T-helper 1 cell treated with Interleukin-12 subunit alpha and Interleukin-12 subunit beta and Interleukin-4 antibody, amounts not matched to agents 30 μg/mL and 1 μg/mL, for 36 hours (primary cell): Measurements from ENCODE around the gene SLC25A42.

Experiments used
- H3K27ac Mint-ChIP-seq: one replicate; pipeline ENCODE4 v1.8.0; 2021; ENCODE audit warnings: mild to moderate bottlenecking, mixed read lengths
- H3K27me3 Mint-ChIP-seq: one replicate; pipeline ENCODE4 v1.8.0; 2021; ENCODE audit warnings: low read depth, mixed read lengths
- H3K36me3 Mint-ChIP-seq: one replicate; pipeline ENCODE4 v1.8.0; 2021; ENCODE audit warnings: low read depth, mixed read lengths
- H3K4me1 Mint-ChIP-seq: one replicate; pipeline ENCODE4 v1.8.0; 2021; ENCODE audit warnings: low read depth, mixed read lengths
- H3K4me3 Mint-ChIP-seq: one replicate; pipeline ENCODE4 v1.8.0; 2021; ENCODE audit warnings: mild to moderate bottlenecking, moderate library complexity, mixed read lengths
- H3K9me3 Mint-ChIP-seq: one replicate; pipeline ENCODE4 v1.8.0; 2021; ENCODE audit warnings: mixed read lengths

Gene SLC25A42

DNA sequence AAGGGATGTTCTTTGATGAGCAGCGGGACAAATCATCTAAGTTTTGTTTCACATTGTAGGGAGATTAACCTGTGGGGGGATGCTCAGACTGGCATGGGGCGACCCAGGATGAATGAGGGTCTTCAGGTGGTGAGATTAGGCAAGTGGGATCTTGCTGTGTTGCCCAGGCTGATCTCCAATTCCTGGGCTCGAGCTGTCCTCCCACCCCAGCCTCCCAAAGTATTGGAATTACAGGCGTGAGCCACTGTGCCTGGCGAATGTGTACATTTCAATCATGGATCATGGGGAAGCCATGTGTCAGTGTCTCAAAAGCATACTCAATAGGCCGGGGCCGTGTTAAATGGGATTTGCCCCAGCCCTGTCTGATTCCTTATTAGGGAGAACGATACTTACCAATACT lies 8.1 kb downstream of the SLC25A42 start:
- no peaks in the 10 kb centered on the region for H3K9me3 Mint-ChIP-seq
- H3K4me1 Mint-ChIP-seq = peaks cover 13% of the 10 kb centered on the region
- H3K36me3 Mint-ChIP-seq = no peaks in the 10 kb centered on the region
- no peak overlapping the region for H3K4me3 Mint-ChIP-seq
- no peak overlapping the region for H3K27ac Mint-ChIP-seq
- H3K27me3 Mint-ChIP-seq = no peaks in the 10 kb centered on the region

DNA sequence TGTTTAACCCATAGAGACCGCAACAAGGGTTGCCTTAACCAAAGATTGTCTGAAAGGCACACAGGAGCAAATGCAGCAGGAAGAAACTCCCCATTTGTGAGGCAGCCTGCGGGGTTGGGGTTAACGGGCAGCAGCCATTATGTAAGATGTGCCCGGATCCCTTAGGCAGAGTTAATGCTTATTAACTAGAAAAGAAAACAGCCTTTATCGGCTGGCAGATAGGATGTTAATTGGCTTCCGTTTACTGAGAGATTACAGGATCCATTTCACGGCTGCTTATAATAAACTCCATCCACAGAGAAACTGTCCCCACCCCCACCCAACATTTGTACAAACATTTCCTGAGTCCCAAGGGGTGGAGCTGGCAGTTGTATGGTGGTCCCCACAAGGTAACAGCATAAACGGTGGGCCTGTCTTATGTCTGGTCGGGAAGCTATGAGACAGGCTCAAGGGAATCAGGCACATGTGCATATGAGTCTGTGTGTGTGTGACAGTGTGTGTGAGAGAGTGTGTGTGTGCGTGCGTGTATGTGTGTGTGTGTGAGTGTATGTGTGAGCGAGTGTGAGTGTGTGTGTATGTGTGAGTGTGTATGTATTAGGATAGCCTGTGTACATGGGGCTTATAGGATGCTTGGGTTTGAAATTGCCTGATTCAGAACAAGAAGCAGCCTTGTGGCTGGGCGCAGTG lies 10.5 kb downstream of the SLC25A42 start:
- H3K27ac Mint-ChIP-seq = no peak overlapping the region
- H3K4me1 Mint-ChIP-seq = peaks cover 2% of the 10 kb centered on the region
- H3K36me3 Mint-ChIP-seq = no peaks in the 10 kb centered on the region
- no peaks in the 10 kb centered on the region for H3K27me3 Mint-ChIP-seq
- H3K4me3 Mint-ChIP-seq = no peak overlapping the region
- H3K9me3 Mint-ChIP-seq = no peaks in the 10 kb centered on the region

DNA sequence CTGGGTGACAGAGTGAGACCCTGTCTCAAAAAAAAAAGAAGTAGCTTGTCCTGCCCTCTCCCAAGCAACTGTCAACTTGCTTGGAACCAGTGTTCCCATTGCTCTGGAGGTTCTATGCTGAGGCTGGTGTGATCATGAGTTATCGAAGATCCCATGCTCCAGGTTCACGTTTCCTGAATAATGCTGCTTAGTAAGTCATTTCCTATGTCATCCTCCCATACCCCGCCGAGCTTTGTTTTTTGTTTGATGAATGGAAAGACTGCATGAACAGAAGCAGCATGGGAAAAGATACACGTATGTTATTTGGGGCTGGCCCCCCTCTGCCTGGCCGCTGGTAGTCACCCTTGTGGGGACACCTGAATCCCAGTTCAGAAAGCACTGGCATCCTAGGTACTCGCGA lies 11.3 kb downstream of the SLC25A42 start:
- no peak overlapping the region for H3K4me3 Mint-ChIP-seq
- H3K36me3 Mint-ChIP-seq = no peaks in the 10 kb centered on the region
- H3K9me3 Mint-ChIP-seq = no peaks in the 10 kb centered on the region
- no peaks in the 10 kb centered on the region for H3K27me3 Mint-ChIP-seq
- no peaks in the 10 kb centered on the region for H3K4me1 Mint-ChIP-seq
- H3K27ac Mint-ChIP-seq = no peak overlapping the region

DNA sequence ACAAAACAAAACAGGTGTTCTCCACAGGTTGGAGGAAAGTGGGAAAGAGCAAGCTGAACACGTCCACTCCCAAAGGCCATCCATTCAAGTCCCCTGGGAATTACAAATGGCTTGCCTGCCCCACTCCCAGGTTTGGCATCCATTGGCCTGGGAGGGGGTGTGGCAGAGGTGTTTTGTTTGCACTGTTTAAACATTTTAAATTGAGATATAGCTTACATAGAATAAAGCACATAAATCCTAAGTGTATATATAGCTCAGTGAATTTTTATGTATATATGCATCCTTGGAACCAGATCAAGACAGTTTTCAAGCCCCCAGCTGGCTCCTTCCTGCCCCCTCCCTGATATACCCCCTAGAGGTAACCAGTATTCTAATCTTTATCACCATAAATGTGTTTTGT lies 12.7 kb downstream of the SLC25A42 start:
- Mint-ChIP-seq H3K27me3 (no peaks in the 10 kb centered on the region), H3K36me3 (no peaks in the 10 kb centered on the region), H3K4me1 (no peaks in the 10 kb centered on the region), H3K4me3 (no peak overlapping the region), H3K27ac (no peak overlapping the region), H3K9me3 (no peaks in the 10 kb centered on the region)

DNA sequence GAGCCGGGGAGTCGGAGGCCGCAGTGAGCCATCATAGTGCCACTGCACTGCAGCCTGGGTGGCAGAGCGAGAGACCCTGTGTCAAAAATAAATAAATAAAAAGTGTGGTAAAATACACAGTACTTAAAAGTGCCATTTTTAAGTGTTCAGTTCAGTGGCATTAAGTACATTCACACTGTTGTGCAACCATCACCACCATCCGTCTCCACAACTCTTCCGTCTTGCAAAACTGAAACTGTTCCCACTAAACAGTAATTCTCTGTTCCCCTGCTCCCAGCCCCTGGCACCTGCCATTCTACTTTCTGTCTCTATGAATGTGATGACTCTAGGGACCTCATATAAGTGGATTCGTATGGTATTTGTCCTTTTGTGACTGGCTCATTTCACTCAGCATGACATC lies 13.3 kb downstream of the SLC25A42 start:
- H3K27ac Mint-ChIP-seq = no peak overlapping the region
- no peaks in the 10 kb centered on the region for H3K9me3 Mint-ChIP-seq
- no peaks in the 10 kb centered on the region for H3K4me1 Mint-ChIP-seq
- no peaks in the 10 kb centered on the region for H3K36me3 Mint-ChIP-seq
- no peak overlapping the region for H3K4me3 Mint-ChIP-seq
- H3K27me3 Mint-ChIP-seq = no peaks in the 10 kb centered on the region

DNA sequence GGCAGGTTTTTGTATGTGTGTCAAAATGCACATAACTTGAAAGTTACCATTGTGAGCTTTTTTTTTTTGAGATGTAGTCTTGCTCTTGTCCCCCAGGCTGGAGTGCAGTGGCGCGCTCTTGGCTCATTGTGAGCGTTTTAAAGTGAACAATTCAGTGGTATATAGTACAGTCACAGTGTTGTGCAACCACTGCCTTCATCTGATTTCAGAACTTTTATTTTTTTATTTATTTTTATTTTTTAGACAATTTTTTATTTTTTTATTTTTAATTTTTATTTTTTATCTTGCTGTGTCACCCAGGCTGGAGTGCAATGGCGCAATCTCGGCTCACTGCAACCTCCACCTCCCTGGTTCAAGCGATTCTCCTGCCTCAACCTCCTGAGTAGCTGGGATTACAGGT lies 15.0 kb downstream of the SLC25A42 start:
- Mint-ChIP-seq H3K4me1 (no peaks in the 10 kb centered on the region), H3K9me3 (no peaks in the 10 kb centered on the region), H3K27ac (no peak overlapping the region), H3K4me3 (no peak overlapping the region), H3K36me3 (no peaks in the 10 kb centered on the region), H3K27me3 (no peaks in the 10 kb centered on the region)

DNA sequence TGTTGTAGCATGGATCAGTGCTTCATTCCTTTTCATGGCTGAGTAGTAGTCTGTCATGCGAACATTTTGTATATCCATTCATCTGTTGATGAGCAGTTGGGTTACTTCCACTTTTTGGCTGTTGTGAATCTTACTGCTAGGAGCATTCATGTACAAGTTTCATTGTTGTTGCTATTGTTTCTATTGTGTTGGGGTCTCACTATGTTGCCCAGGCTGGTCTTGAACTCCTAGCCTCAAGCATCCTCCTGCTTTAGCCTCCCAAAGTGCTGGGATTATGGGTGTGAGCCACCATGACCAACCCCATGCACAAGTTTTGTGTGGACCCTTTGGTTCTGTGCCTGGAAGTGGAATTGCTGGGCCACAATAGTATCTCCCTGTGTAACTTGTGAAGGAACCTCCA lies 15.8 kb downstream of the SLC25A42 start:
- Mint-ChIP-seq H3K4me3 (no peak overlapping the region), H3K27me3 (no peaks in the 10 kb centered on the region), H3K36me3 (no peaks in the 10 kb centered on the region), H3K9me3 (no peaks in the 10 kb centered on the region), H3K27ac (no peak overlapping the region), H3K4me1 (no peaks in the 10 kb centered on the region)

DNA sequence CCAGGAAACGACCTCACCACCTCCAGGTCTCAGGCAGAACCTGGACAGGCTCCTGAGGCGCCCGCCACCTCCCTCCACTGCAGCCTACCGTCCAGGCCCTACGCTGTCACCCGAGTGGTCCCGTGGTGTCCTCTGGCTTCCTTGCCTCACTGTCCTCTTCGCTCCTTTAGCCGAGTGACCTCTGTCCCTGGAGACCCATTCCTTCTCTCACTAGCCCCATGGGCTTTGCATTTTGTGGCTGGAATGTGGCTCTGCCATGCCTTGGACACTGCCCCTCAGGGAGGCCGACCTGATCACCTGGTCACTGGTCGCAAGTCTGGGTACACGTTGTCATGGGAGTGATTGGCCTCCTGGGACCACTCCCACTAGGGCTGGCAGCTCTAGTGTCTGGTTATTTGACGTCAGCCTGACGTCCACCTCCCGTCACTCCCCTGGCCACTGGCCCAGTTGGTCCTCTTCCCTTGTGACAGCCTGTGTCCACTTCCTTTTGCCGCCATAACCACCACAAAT lies 17.9 kb downstream of the SLC25A42 start:
- Mint-ChIP-seq H3K9me3 (no peaks in the 10 kb centered on the region), H3K27me3 (no peaks in the 10 kb centered on the region), H3K27ac (no peak overlapping the region), H3K4me3 (no peak overlapping the region), H3K4me1 (no peaks in the 10 kb centered on the region), H3K36me3 (no peaks in the 10 kb centered on the region)

DNA sequence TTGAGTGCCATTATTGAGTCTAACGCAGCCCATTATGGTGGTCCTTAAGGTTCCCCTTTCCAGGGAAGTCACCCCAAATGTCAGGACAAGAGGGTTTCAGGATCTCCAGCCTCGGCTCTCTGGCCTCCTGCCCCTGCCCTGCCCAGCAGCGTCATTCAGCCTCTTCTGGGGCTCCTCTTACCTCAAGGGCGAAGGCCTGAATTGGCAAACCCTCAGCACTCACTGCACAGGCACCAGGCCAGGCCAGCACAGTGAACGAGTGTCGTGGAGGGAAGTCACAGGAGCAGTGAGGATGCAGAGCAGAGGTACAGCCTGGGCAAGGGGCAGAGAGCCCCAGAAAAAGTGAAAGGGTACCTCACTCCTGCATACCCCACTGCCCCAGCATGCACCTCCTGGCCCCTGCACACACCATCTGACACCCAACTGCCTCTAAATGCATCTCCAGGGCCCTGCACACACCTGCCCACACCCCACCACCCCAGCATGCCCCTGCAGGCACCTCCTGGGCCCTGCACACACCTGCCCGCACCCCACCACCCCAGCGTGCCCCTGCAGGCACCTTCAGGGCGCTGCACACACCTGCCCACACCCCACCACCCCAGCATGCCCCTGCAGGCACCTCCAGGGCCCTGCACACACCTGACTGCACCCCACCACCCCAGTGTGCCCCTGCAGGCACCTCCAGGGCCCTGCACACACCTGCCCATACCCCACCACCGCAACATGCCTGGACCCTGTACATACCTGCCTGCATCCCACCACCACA lies 19.8 kb downstream of the SLC25A42 start:
- no peaks in the 10 kb centered on the region for H3K4me1 Mint-ChIP-seq
- no peak overlapping the region for H3K4me3 Mint-ChIP-seq
- H3K36me3 Mint-ChIP-seq = peaks cover 2% of the 10 kb centered on the region
- no peaks in the 10 kb centered on the region for H3K27me3 Mint-ChIP-seq
- H3K27ac Mint-ChIP-seq = no peak overlapping the region
- H3K9me3 Mint-ChIP-seq = no peaks in the 10 kb centered on the region

DNA sequence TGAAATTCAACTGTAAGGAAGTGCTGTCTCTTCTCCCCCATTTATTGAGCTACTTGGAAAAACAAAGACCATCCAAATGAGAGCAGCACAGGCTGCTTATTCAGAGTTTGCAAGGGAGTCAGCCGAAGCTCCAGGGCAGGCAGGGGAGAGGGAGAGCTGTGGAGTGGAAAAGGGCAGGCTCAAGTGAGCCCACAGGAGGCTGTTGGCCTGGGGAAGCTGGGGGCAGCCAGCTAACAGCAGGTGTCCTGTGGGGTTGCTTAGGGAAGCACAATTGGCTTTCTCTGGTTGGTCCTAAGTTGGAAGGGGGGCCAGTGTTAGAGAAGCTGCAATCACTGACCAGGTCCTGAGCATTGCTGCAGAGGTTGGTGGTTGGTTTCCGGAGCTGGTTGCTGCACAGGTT lies 23.9 kb downstream of the SLC25A42 start:
- Mint-ChIP-seq H3K36me3 (peaks cover 2% of the 10 kb centered on the region), H3K9me3 (no peaks in the 10 kb centered on the region), H3K27ac (no peak overlapping the region)

DNA sequence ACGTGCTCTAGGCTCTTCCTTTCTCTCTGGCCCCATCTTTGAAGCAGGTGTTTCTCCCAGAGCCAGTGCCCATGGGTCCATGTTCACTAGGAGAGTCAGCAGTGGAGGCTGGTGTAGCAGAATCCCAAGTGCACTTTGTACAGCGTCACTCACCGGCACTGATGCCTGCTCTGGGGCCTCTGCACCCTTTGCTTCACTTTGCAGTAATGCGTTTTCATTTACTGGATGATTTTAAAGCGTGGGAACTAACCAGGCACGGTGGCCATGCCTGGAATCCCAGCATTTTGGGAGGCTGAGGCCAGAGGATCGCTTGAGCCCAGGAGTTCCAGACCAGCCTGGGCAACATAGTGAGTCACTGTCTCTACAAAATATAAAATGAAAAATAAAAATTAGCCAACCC lies 30.7 kb downstream of the SLC25A42 start:
- Mint-ChIP-seq H3K4me1 (no peaks in the 10 kb centered on the region), H3K4me3 (no peak overlapping the region), H3K27ac (no peak overlapping the region), H3K36me3 (peaks cover 3% of the 10 kb centered on the region), H3K9me3 (no peaks in the 10 kb centered on the region), H3K27me3 (no peaks in the 10 kb centered on the region)

More for the DNA sequence above, 23.9 kb downstream of the SLC25A42 start:
- H3K4me3 Mint-ChIP-seq = no peak overlapping the region
- H3K27me3 Mint-ChIP-seq = no peaks in the 10 kb centered on the region
- H3K4me1 Mint-ChIP-seq = no peaks in the 10 kb centered on the region

DNA sequence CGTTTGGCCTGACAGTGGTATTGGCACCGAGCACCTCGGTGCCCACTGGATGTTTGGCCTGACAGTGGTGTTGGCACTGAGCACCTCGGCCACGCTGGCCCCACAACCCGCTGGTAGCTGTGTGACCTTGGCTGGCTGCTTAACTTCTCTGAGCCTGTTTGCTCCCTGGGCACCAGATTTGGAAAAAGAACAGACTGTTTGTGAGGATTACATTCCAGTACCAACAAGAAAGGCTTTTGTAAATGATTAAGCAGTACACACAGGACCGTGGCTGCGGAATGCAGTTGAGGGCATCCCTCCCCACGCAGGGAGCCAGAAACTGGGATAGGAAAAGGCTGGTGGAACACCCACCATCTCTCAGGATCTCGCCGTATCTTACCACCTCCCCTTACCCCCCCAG lies 31.9 kb downstream of the SLC25A42 start:
- Mint-ChIP-seq H3K27ac (no peak overlapping the region), H3K4me1 (no peaks in the 10 kb centered on the region), H3K9me3 (no peaks in the 10 kb centered on the region), H3K4me3 (no peak overlapping the region), H3K36me3 (peaks cover 3% of the 10 kb centered on the region), H3K27me3 (no peaks in the 10 kb centered on the region)

DNA sequence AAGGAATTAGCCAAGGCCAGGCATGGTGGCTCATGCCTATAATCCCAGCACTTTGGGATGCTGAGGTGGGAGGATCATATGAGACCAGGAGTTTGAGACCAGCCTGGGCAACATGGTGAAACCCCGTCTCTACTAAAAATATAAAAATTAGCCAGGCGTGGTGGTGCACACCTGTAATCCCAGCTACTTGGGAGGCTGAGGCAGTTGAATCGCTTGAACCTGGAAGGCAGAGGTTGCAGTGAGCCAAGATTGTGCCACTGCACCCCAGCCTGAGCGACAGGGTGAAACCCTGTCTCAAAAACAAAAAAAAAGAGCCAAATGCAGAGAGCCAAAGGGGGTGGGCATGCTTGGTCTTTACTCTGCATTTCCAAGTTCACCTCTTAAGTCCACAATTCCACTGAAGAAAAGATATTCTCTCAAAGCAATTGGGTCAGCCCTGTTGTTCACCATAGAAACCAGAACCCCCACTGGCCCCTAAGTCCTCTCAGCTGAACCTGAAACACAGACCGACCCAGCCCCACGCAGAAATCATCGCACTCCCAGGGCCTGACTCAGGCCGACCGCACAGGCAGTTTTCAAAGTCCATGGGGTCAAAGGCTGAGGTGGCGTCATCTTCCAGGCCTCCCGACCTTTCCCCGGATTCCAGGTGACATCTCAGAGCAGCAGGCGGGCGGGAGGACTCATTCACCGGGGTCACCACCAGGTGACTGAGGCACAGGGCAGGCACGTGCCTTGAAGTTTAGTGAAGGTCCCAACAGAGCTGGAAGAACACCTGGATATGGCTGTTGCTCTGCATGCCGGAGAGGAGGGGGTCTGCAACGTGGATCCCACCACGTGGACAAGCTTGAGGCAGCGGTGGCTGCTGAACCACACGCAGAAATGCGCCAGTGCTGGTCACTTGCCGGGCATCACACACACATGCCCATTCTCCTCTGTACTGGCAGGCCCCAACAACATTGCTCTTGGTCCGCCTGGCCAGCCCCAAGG lies 33.1 kb downstream of the SLC25A42 start:
- no peaks in the 10 kb centered on the region for H3K27me3 Mint-ChIP-seq
- H3K36me3 Mint-ChIP-seq = peaks cover 3% of the 10 kb centered on the region
- no peaks in the 10 kb centered on the region for H3K4me1 Mint-ChIP-seq
- no peaks in the 10 kb centered on the region for H3K9me3 Mint-ChIP-seq
- no peak overlapping the region for H3K4me3 Mint-ChIP-seq
- H3K27ac Mint-ChIP-seq = no peak overlapping the region

DNA sequence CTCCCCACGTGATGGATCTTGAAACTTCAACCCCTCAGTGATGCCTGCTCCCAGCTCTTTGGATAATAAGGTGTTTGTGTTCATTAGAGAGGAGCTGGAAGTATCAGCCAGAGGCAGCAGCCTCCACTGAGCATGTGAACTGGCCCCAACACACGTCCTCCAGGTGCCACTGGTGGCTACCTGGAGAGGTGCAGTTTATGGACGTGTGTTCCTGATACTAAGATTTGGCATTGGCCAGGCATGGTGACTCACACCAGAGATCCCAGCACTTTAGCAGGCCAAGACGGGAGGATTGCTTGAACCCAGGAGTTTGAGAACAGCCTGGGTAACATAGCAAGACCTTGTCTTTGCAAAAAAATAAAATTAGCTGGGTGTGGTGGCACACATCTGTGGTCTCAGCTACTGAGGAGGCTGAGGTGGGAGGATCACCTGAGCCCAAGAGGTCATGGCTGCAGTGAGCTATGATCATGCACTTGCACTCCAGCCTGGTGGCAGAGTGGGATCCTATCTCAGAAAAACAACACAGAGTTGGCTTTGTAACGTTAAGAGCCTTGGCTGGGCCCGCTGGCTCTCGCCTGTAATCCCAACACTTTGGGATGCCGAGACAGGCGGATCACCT lies 34.4 kb downstream of the SLC25A42 start:
- Mint-ChIP-seq H3K27me3 (no peaks in the 10 kb centered on the region), H3K9me3 (no peaks in the 10 kb centered on the region)

More for the DNA sequence above, 34.4 kb downstream of the SLC25A42 start:
- H3K4me1 Mint-ChIP-seq = no peaks in the 10 kb centered on the region
- H3K4me3 Mint-ChIP-seq = no peak overlapping the region
- H3K36me3 Mint-ChIP-seq = peaks cover 3% of the 10 kb centered on the region
- no peak overlapping the region for H3K27ac Mint-ChIP-seq
